Measurements from ENCODE around the gene CLECL1.
"Not testable (repeated sequence)": the region's sequence is repeated elsewhere in the genome, so short reads cannot be mapped to it uniquely, and the experiment has no call there.

CLECL1 gene

GRCh38 chr12:9751204-9752144 is 18.6 kb upstream of the CLECL1 start:
- DNase-seq (ENCODE audit: low read depth): no peak

GRCh38 chr12:9750276-9751203 is 17.6 kb upstream of the CLECL1 start:
- DNase-seq (ENCODE audit: low read depth): no peak

GRCh38 chr12:9749640-9750039 is 16.7 kb upstream of the CLECL1 start:
- DNase-seq (ENCODE audit: low read depth): no peak

- DNase-seq (ENCODE audit: low read depth): no peak
Measured at GRCh38 chr12:9745199-9745598, 12.3 kb upstream of the CLECL1 start.

- DNase-seq (ENCODE audit: low read depth): no peak
Measured at GRCh38 chr12:9742661-9743060, 9.8 kb upstream of the CLECL1 start.

GRCh38 chr12:9741726-9742125 is 8.8 kb upstream of the CLECL1 start:
- DNase-seq (ENCODE audit: low read depth): no peak

GRCh38 chr12:9740106-9740750 is 7.3 kb upstream of the CLECL1 start:
- DNase-seq (ENCODE audit: low read depth): no peak

- DNase-seq (ENCODE audit: low read depth): not testable (repeated sequence)
Measured at GRCh38 chr12:9739404-9740105, 6.7 kb upstream of the CLECL1 start.

GRCh38 chr12:9738905-9739304 is 6.0 kb upstream of the CLECL1 start:
- not testable (repeated sequence) for DNase-seq (ENCODE audit: low read depth)

GRCh38 chr12:9736936-9737705 is 4.2 kb upstream of the CLECL1 start:
- DNase-seq (ENCODE audit: low read depth): no peak

GRCh38 chr12:9735601-9736000 is 2.7 kb upstream of the CLECL1 start:
- no peak for DNase-seq (ENCODE audit: low read depth)

GRCh38 chr12:9731797-9732196 is 1.1 kb downstream of the CLECL1 start:
- no peak for DNase-seq (ENCODE audit: low read depth)

- no peak for DNase-seq (ENCODE audit: low read depth)
Measured at GRCh38 chr12:9731393-9731792, 1.5 kb downstream of the CLECL1 start.

GRCh38 chr12:9730591-9730990 is 2.3 kb downstream of the CLECL1 start:
- DNase-seq (ENCODE audit: low read depth): no peak

GRCh38 chr12:9730011-9730410 is 2.9 kb downstream of the CLECL1 start:
- no peak for DNase-seq (ENCODE audit: low read depth)

- DNase-seq (ENCODE audit: low read depth): no peak
Measured at GRCh38 chr12:9729082-9729481, 3.8 kb downstream of the CLECL1 start.

GRCh38 chr12:9727813-9728212 is 5.1 kb downstream of the CLECL1 start:
- DNase-seq (ENCODE audit: low read depth): no peak

- no peak for DNase-seq (ENCODE audit: low read depth)
Measured at GRCh38 chr12:9725213-9725870, 7.6 kb downstream of the CLECL1 start.

GRCh38 chr12:9724023-9724422 is 8.9 kb downstream of the CLECL1 start:
- DNase-seq (ENCODE audit: low read depth): no peak

GRCh38 chr12:9721394-9722092 is 11.4 kb downstream of the CLECL1 start:
- DNase-seq (ENCODE audit: low read depth): no peak

All from stimulated activated CD8-positive, alpha-beta memory T cell treated with anti-CD3 and anti-CD28 coated beads, Interleukin-7, amount 100 ng/mL, for 24 hours (primary cell).